NCI-H146 treated with DMSO at 0.1 percent for 48 hours (cell line): ENCODE data around the gene PTGR1.
"Not testable (repeated sequence)": the region's sequence is repeated elsewhere in the genome, so short reads cannot be mapped to it uniquely, and the experiment has no call there.

Experiments used
- DNase-seq: peaks from one replicate; lab custom pipeline; 2025; ENCODE audit not compliant: unreplicated experiment; lab: John Stamatoyannopoulos, UW

Gene PTGR1

GRCh38 chr9:111615928-111616327 lies 16.5 kb upstream of the PTGR1 start:
- DNase-seq, result no peak

- DNase-seq, result no peak
Measured at GRCh38 chr9:111613436-111614040, 14.1 kb upstream of the PTGR1 start.

GRCh38 chr9:111610845-111611244 lies 11.4 kb upstream of the PTGR1 start:
- no peak for DNase-seq

- no peak for DNase-seq
Measured at GRCh38 chr9:111610149-111610548, 10.7 kb upstream of the PTGR1 start.

GRCh38 chr9:111605041-111605559 lies 5.7 kb upstream of the PTGR1 start:
- DNase-seq, result no peak

- no peak for DNase-seq
Measured at GRCh38 chr9:111604054-111604615, 4.7 kb upstream of the PTGR1 start.

GRCh38 chr9:111603041-111603440 lies 3.6 kb upstream of the PTGR1 start:
- no peak for DNase-seq

GRCh38 chr9:111601237-111602018 lies 2.0 kb upstream of the PTGR1 start:
- DNase-seq, result no peak

GRCh38 chr9:111599955-111600343 lies 502 bp upstream of the PTGR1 start:
- DNase-seq, result no peak

- DNase-seq, result no peak
Measured at GRCh38 chr9:111598733-111599091, 735 bp downstream of the PTGR1 start.

GRCh38 chr9:111597852-111598732 lies 1.4 kb downstream of the PTGR1 start:
- DNase-seq, result peak; percentile 26

- no peak for DNase-seq
Measured at GRCh38 chr9:111588846-111589245, 10.6 kb downstream of the PTGR1 start.

- DNase-seq, result no peak
Measured at GRCh38 chr9:111586378-111586777, 13.1 kb downstream of the PTGR1 start.

- DNase-seq, result no peak
Measured at GRCh38 chr9:111582888-111583287, 16.6 kb downstream of the PTGR1 start.

- no peak for DNase-seq
Measured at GRCh38 chr9:111572950-111573604, 26.4 kb downstream of the PTGR1 start.

GRCh38 chr9:111568127-111568526 lies 31.3 kb downstream of the PTGR1 start:
- not testable (repeated sequence) for DNase-seq

- DNase-seq, result no peak
Measured at GRCh38 chr9:111566234-111566633, 33.2 kb downstream of the PTGR1 start.

- no peak for DNase-seq
Measured at GRCh38 chr9:111561165-111561719, 38.2 kb downstream of the PTGR1 start.

GRCh38 chr9:111559000-111559610 lies 40.3 kb downstream of the PTGR1 start:
- DNase-seq, result no peak

GRCh38 chr9:111555425-111555824 lies 44.0 kb downstream of the PTGR1 start:
- DNase-seq, result not testable (repeated sequence)
